Stomach (tissue), 4 donors: ENCODE results near the gene THAP8.

Source experiments
- CTCF ChIP-seq, 7 experiments: fragments of 450-650 bp in 4 of 7; fragments of 200-600 bp in 3 of 7; sonication (generic) in 3 of 7; IDR thresholded peaks; one replicate each; pipeline ENCODE4 v1.5.1; 2016 to 2019; ENCODE audit warnings: antibody characterized with exemption in 7 of 7, control low read depth in 2 of 7, mild to moderate bottlenecking in 1 of 7
- POLR2A ChIP-seq, 4 donors: fragments of 450-650 bp; IDR thresholded peaks; one replicate each; pipeline ENCODE4 v1.6.1; 2016; ENCODE audit warnings: antibody characterized with exemption in 4 of 4, control low read depth in 2 of 4, mild to moderate bottlenecking in 1 of 4, moderate library complexity in 1 of 4
- POLR2AphosphoS5 ChIP-seq, 3 donors: sonication (generic); formaldehyde crosslinking; IDR thresholded peaks; one replicate each; pipeline ENCODE4 v1.6.1; 2016; ENCODE audit warnings: antibody characterized with exemption in 3 of 3

GRCh38 chr19:35988824-35989223, 65.3 kb downstream of the THAP8 start:
- no peak for TF ChIP-seq CTCF (IDR thresholded peaks at IDR 0.05)
- TF ChIP-seq POLR2A (IDR thresholded peaks at IDR 0.05), result no peak
- no peak for TF ChIP-seq POLR2AphosphoS5 (IDR thresholded peaks at IDR 0.05)
